Testis (tissue), 3 donors: ENCODE measurements around the gene CAMK2G. TPM values are rescaled to one million over a fixed set of nuclear protein-coding genes. Genes with fewer than 3 reads are reported as not detected.

Experiments
- DNase-seq: peaks from one replicate; pipeline ENCODE4 v3.0.0-alpha.2; 2019
- H3K27ac ChIP-seq, 2 donors: fragments of 200-600 bp; sonication (generic); one replicate each; pipeline ENCODE4 v1.5.1; 2019
- H3K27me3 ChIP-seq: fragments of 200-600 bp; sonication (generic); one replicate; pipeline ENCODE4 v1.5.1; 2019
- H3K36me3 ChIP-seq: fragments of 200-600 bp; sonication (generic); one replicate; pipeline ENCODE4 v1.5.1; 2017; ENCODE audit warnings: low read depth; ENCODE audit errors: missing control alignments
- H3K4me1 ChIP-seq: fragments of 200-600 bp; sonication (generic); one replicate; pipeline ENCODE4 v1.5.1; 2019
- H3K4me3 ChIP-seq, 2 donors: fragments of 200-600 bp; sonication (generic); one replicate each; pipeline ENCODE4 v1.5.1; 2017 to 2019
- H3K9me3 ChIP-seq: fragments of 200-600 bp; sonication (generic); one replicate; pipeline ENCODE4 v1.5.1; 2017
- CTCF ChIP-seq, 3 experiments: fragments of 450-650 bp in 2 of 3; fragments of 200-600 bp in 1 of 3; sonication (generic) in 1 of 3; IDR thresholded peaks; one replicate each; pipeline ENCODE4 v1.5.1; 2016 to 2019; ENCODE audit warnings: antibody characterized with exemption in 3 of 3, mild to moderate bottlenecking in 2 of 3, moderate library complexity in 1 of 3
- POLR2A ChIP-seq: fragments of 450-650 bp; IDR thresholded peaks from one replicate; pipeline ENCODE4 v1.6.1; 2017; ENCODE audit warnings: antibody characterized with exemption, mild to moderate bottlenecking, moderate library complexity
- WGBS, 2 donors: methylation state at CpG; one replicate each; pipeline ENCODE4 v1.1.5; 2018; 5-methylcytosine and 5-hydroxymethylcytosine counted together
- intact Hi-C: fragments of 100-400 bp; cut with DNase I; formaldehyde crosslinking; loops from one replicate; pipeline ENCODE4 v1.15.1; 2023; ENCODE audit warnings: low total_unique reads
- polyA plus RNA-seq: library from polyadenylated mRNA; stranded (reverse); fragments of 350-450 nt; fragmentation: Illumina TruSeq; extraction: RNeasy Lipid Tissue Mini Kit (QIAGEN cat#74804); gene quantifications from one replicate; pipeline ENCODE4 v1.2.3, GENCODE V29; 2014; ENCODE audit warnings: low read depth, low replicate concordance; ENCODE audit not compliant: insufficient read depth
- total RNA-seq, 2 donors: library from RNA; depleted of rRNA; stranded (reverse); fragments of >200 nt; gene quantifications; one replicate each; pipeline ENCODE4 v1.2.3, GENCODE V29; 2016

Gene CAMK2G
- total and polyA plus RNA-seq, 3 donors from 2014 or later = 16.5 to 29.7 (median 25.4) TPM

GRCh38 chr10:73857446-73857845 lies 16.9 kb downstream of the CAMK2G start:
- intact Hi-C loops = no loop called here
- no peak for DNase-seq
- Histone ChIP-seq H3K4me3 (no peak overlapping the region), H3K9me3 (no peaks in the 10 kb centered on the region), H3K27me3 (no peaks in the 10 kb centered on the region), H3K4me1 (peaks cover 18% of the 10 kb centered on the region), H3K36me3 (no peaks in the 10 kb centered on the region), H3K27ac (no peak overlapping the region)
- TF ChIP-seq CTCF (IDR thresholded peaks at IDR 0.05) = no peak
- TF ChIP-seq POLR2A = no peak
- 72 to 73% methylated on average over 8 to 10 of the region's 10 CpGs for WGBS, 2 donors

GRCh38 chr10:73856261-73856660 lies 18.1 kb downstream of the CAMK2G start:
- Histone ChIP-seq H3K36me3 (no peaks in the 10 kb centered on the region), H3K4me1 (peaks cover 19% of the 10 kb centered on the region), H3K4me3 (no peak overlapping the region), H3K27ac (no peak overlapping the region), H3K9me3 (no peaks in the 10 kb centered on the region), H3K27me3 (no peaks in the 10 kb centered on the region)
- no peak for DNase-seq
- TF ChIP-seq POLR2A = no peak
- TF ChIP-seq CTCF (IDR thresholded peaks at IDR 0.05) = no peak
- intact Hi-C loops = no loop called here
- WGBS, 2 donors = 89 to 93% methylated on average over 8 of the region's 8 CpGs

- WGBS, 2 donors = 82 to 99% methylated on average over 2 to 4 of the region's 4 CpGs
- TF ChIP-seq CTCF (IDR thresholded peaks at IDR 0.05) (no peak), POLR2A (no peak)
- H3K36me3 ChIP-seq = no peaks in the 10 kb centered on the region
- H3K4me1 ChIP-seq = peaks cover 27% of the 10 kb centered on the region
- intact Hi-C loops = no loop called here
- no peak for DNase-seq
- no peaks in the 10 kb centered on the region for H3K9me3 ChIP-seq
- no peak overlapping the region for H3K4me3 ChIP-seq
- no peaks in the 10 kb centered on the region for H3K27me3 ChIP-seq
- no peak overlapping the region for H3K27ac ChIP-seq
These were observed 18.9 kb downstream of the CAMK2G start for GRCh38 chr10:73855413-73855812.

- H3K36me3 ChIP-seq = no peaks in the 10 kb centered on the region
- intact Hi-C loops = no loop called here
- TF ChIP-seq CTCF (IDR thresholded peaks at IDR 0.05) = no peak
- TF ChIP-seq POLR2A = no peak
- DNase-seq = no peak
- H3K27ac ChIP-seq = no peak overlapping the region
- peaks cover 25% of the 10 kb centered on the region for H3K4me1 ChIP-seq
- no peak overlapping the region for H3K4me3 ChIP-seq
- H3K27me3 ChIP-seq = no peaks in the 10 kb centered on the region
- no peaks in the 10 kb centered on the region for H3K9me3 ChIP-seq
- WGBS, 2 donors = 79 to 87% methylated on average over 5 of the region's 5 CpGs
These were observed 20.0 kb downstream of the CAMK2G start for GRCh38 chr10:73854310-73854709.

GRCh38 chr10:73853196-73853595 lies 21.2 kb downstream of the CAMK2G start:
- no peaks in the 10 kb centered on the region for H3K36me3 ChIP-seq
- no peak overlapping the region for H3K27ac ChIP-seq
- no peak for DNase-seq
- H3K27me3 ChIP-seq = no peaks in the 10 kb centered on the region
- intact Hi-C loops = no loop called here
- no peak overlapping the region for H3K4me3 ChIP-seq
- H3K9me3 ChIP-seq = no peaks in the 10 kb centered on the region
- peaks cover 20% of the 10 kb centered on the region for H3K4me1 ChIP-seq
- TF ChIP-seq POLR2A (no peak), CTCF (IDR thresholded peaks at IDR 0.05) (no peak)
- WGBS, 2 donors = 91 to 92% methylated on average over 10 of the region's 10 CpGs
